22Rv1 (cell line): ENCODE results near the gene ARHGAP30.

ENCODE experiments used
- H3K27ac ChIP-seq: fragments of 450-650 bp; 2 replicates; pipeline ENCODE4 v1.5.1; 2017
- ZFX ChIP-seq: fragments of 450-650 bp; IDR thresholded peaks from 2 replicates; pipeline ENCODE4 v1.6.1; 2017; ENCODE audit warnings: antibody characterized with exemption, borderline replicate concordance
- TF ChIP-seq, protein P1 (sequence below): fragments of 450-650 bp; IDR thresholded peaks from 2 replicates; pipeline ENCODE4 v1.5.1; 2017; ENCODE audit warnings: mild to moderate bottlenecking

The ARHGAP30 gene

GRCh38 chr1:161111527-161111926 is 41.8 kb upstream of the ARHGAP30 start:
- H3K27ac ChIP-seq: no peak overlapping the region
- TF ChIP-seq ZFX: no peak
- TF ChIP-seq, protein P1, sequence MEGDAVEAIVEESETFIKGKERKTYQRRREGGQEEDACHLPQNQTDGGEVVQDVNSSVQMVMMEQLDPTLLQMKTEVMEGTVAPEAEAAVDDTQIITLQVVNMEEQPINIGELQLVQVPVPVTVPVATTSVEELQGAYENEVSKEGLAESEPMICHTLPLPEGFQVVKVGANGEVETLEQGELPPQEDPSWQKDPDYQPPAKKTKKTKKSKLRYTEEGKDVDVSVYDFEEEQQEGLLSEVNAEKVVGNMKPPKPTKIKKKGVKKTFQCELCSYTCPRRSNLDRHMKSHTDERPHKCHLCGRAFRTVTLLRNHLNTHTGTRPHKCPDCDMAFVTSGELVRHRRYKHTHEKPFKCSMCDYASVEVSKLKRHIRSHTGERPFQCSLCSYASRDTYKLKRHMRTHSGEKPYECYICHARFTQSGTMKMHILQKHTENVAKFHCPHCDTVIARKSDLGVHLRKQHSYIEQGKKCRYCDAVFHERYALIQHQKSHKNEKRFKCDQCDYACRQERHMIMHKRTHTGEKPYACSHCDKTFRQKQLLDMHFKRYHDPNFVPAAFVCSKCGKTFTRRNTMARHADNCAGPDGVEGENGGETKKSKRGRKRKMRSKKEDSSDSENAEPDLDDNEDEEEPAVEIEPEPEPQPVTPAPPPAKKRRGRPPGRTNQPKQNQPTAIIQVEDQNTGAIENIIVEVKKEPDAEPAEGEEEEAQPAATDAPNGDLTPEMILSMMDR: no peak

- no peak for TF ChIP-seq ZFX
- TF ChIP-seq, protein P1: no peak
These were observed 41.4 kb upstream of the ARHGAP30 start for GRCh38 chr1:161111117-161111516.

DNA sequence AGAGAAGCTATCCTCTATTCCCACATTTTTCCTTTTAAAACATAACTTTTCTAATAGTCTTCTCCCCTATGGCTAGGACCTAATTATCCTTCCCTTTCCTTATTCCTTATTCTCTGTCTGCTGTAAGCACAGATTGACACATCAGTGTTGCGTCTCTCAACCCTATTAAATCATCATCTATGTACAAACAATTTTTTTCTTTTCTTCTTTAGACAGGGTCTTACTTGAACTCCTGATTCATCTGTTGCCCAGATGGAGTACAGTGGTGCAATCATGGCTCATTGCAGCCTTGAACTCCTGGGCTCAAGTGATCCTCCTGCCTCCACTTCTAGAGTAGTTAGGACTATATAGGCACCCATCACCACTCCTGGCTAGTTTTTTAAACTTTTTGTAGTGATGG is 36.7 kb upstream of the ARHGAP30 start:
- no peak overlapping the region for H3K27ac ChIP-seq
- TF ChIP-seq, protein P1: no peak
- no peak for TF ChIP-seq ZFX

More at GRCh38 chr1:161111117-161111516, 41.4 kb upstream of the ARHGAP30 start:
- H3K27ac ChIP-seq: no peak overlapping the region

- H3K27ac ChIP-seq: no peak overlapping the region
- TF ChIP-seq ZFX: no peak
- TF ChIP-seq, protein P1: no peak
These were observed 30.9 kb upstream of the ARHGAP30 start for GRCh38 chr1:161100556-161100955.

DNA sequence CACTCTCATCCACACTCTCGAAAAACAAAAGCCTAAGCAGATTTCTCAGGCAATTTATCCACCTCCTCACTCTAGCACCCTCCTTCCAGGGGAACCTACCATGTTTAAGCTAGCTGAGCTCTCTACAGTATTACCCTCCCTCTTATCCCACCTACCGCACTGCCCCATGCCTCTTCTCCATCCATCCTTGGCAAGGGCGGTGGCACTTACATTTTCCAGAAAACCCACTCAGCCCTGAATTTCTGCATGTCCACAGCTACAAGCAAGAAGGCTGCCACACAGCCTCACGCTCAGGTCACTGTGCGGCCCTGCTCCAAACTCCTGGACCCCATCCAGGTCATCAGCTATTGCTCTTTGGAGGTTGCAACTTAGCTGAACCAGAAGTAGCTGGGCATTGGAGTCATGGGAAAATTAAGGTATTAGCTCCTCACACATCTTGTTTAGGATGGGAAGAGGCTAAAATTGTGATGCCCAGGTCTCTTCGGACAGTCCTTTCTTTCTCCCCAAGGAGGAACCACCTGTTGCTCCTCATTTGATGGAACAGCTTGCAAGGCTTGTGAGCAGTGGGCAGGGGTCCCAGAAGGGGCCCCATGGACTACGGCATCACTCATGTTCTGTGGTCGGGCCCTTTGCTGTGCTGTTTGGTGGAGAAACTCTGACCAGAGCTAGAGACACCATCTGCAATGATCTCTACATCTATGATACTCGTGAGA is 29.6 kb upstream of the ARHGAP30 start:
- peak overlapping the region; percentile 75 for H3K27ac ChIP-seq

DNA sequence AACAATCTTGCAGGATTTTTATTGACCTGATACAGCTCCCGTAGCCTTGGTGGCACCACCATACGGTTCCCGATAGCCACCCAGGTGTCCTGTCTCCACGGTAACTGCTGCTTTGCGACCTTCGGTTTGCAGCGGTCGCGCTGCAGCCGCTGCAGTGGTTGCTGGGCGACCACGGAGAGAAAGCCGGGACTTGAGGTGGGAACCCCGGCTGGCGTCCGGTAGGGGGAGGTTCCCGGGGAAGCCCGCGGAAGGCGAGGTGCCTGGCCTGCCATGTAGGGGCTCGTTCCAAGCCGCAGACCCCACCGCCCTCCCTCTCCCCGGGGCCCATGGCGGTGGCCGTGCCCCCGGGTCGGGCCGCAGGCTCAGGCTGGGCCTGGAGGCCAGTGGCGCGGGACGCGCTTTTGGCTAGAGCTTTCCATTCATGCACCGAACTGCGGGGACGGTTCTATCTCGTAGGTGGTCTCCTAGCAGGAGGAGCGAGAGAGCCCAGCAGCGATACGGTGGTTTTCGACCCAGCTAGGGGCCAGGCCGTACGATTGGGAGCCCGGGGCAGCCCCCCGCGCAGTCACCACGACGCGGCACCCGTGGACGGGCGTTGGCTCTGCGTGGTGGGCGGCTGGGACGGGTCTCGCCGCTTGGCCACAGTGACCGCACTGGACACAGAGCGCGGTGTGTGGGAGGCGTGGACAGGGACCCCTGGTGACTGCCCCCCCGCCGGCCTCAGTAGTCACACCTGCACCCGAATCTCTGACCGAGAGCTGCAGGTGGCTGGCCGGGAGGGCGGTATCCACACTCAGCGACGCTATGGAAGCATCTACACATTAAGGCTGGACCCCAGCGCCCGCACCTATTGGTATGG is 28.7 kb upstream of the ARHGAP30 start, which contains the start of gene KLHDC9:
TSS of gene KLHDC9 (plus strand) at position 152 of the 859 bp plus-strand sequence. CDS start at position 327, 175 bp downstream.
- peak within 1 kb of the TSS; percentile 75 for H3K27ac ChIP-seq
- TF ChIP-seq, protein P1: no peak
- 0 out of 2 replicates have a peak, but pooled peaks have one; percentile 39 for TF ChIP-seq ZFX

More for the DNA sequence above, 29.6 kb upstream of the ARHGAP30 start:
- TF ChIP-seq, protein P1: no peak
- TF ChIP-seq ZFX: no peak
